ENCODE results near the gene SRPK3.
A peak's percentile ranks its signal among the peaks of the same experiment; 100 is the strongest.
"Not testable (repeated sequence)": the region's sequence is repeated elsewhere in the genome, so short reads cannot be mapped to it uniquely, and the experiment has no call there.

SRPK3 gene

DNA sequence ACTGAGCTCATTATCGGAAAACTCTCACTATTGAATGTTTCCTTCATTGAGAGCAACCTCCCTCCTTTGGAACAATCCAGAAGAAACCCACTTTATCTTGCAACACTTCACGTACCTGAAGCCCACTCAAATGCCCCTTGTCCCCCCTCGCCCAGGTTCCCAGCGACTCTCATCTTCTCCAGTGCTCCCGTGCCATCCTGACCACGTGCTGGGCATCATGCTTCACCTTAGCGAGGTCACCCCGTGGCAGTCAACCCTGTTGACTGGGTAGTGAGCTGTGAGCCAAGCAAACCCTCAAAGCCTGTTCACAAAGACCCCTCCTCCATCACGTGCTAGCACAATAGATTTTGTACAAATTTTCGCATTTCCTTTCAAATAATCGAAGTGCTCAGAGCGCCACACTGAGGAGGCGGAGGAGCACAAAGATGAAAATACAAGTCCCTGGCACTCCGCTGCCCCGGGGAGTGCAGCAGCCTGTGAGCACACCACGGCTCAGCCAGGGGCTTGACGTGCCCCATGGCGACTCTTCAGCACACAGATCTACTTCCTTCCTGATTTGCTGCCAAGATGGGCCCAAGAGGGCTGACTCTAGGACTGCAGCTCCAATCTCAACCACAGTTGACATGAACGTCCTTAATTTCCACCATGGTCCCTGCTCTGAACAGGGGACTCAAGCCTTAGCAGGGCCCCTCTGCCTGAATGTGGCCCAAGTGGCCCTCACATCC lies 33.9 kb downstream of the SRPK3 start:
- DNase-seq, result peak; percentile 55

DNA sequence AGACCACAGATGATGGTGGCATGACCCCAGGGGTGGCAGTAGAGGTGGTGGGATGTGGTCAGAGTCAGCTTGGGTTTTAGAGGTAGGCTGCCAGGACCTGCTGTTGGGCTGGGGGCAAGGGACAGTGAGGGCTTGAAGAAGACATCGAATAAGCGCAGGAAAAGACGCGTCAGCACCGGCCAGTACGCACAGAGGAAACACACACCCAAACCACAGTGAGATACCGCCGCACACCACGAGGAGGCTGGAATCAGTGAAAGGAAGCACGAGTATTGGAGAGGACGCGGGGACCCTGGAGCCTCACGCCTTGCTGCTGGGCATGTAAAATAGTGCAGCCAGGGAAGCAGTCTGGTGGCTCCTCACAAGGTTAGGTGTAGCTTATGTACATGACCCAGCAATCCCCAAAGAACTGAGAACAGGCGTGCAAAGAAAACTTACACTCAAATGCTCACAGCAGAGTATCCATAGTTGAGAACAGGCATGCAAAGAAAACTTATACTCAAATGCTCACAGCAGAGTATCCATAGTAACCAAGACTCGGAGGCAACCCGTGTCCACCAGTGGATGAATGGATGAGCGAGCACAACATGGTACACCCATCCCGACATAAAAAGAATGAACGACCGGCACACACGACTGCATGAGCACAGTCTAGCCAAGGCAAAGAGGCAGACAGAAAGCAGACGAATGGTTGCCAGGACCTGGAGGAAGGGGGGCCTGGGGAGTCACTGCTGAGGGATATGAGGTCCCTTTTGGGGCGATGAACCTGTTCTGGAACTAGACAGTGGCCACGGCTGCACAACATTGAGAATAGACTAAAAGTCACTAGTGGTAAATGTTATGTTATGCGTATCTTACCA lies 36.2 kb downstream of the SRPK3 start:
- peak; percentile 78 for DNase-seq

DNA sequence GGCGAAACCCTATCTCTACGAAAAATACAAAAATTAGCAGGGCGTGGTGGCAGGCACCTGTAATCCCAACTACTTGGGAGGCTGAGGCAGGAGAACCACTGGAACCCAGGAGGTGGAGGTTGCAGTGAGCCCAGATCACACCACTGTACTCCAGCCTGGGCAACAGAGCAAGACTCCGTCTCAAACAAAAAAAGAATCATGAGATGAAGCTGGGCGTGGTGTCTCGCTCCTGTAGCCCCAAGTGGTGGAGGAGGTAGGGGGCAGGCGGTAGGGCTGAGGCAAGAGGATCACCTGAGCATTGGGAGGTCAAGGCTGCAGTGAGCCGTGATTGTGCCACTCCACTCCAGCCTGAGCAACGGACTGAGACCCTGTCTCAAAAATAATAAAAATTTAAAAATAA lies 37.2 kb downstream of the SRPK3 start:
- not testable (repeated sequence) for DNase-seq

DNA sequence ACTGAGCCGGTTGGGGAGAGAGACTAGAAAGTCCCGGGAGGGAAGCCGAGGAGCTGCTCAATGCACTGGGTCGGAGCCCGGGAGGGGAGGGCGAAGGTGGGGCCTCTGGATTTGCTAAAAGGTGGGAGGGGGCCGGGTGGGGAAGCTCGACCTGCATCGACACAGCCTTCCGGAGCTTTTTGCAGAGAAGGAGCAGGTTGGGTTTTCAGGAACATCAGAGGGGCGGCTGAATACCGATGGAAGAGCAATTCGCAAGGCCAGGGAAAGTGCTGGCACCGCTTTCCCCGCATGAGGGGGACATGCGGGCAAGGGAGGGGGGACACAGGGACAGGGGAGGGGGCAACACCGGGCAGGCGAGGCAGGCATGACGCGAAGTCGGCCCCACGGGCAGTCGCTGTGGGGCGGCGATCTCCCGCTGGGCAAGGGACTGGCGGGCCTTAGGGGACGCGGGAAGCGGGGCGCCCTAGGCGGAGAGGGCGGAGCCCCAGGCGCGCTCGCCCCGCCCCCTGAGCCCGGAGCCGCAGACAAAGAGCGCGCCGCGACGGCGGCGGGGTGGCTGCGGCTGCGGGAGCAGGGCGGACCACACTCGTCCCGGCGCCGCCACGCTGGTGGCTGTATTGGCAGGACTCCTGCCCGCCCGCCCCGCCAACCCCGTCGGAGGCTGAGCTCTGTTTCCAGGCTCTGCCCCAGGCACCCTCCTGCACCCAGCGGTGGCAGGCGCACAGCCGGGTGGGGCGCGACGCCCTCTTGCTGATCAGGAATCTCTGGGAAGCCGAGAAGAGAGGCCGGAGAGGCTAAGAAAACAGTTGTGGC lies 37.9 kb downstream of the SRPK3 start:
- DNase-seq, result peak; percentile 56

DNA sequence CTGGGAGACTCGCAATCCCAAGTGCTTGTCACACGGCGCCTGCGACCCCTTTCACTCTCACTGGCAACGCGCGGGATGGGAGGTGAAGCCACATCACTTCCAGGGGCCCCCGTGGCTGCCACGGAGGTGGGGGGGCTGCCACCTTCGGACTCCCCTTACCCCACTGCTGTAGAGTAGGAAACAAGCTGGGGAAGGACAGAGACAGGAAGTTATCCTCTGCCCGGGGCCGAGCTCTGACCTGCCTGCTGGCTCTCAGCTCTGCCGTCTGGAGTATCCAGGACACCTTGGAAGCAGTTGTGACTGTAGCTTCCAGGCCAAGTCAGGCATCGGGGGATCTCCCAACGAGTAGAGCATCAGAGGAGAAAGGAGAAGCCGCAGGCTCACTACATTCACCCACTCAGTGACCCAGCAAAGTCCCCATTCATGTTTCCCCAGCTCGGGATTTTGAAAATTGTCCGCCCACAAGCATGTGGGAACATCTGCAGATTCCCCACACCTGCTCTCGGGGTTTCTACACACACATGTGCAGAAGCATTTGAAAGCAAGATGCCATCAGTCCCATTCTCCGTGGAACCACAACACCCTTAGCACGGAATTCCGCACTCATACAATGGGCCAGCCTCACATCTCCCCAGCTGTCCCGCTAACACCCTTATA lies 38.7 kb downstream of the SRPK3 start:
- DNase-seq, result no peak

DNA sequence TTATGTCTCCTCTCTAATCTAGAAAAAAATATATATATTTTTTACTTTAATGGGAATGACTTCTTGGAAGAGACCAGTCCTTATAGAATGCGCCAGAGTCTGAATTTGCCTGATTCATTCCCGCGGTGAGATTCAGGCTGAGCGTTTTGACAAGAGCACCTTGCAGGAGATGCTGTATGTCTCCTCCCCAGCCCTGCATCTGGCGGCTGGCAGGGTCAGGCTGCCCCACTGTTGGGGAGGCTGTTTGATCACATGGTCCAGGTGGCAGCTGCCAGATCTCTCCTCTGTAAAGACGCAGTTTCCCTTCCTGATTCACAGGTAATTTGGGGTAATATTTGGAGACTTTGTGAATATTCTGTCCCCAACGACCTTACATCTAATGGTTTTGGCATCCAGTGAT lies 39.8 kb downstream of the SRPK3 start:
- DNase-seq, result no peak

DNA sequence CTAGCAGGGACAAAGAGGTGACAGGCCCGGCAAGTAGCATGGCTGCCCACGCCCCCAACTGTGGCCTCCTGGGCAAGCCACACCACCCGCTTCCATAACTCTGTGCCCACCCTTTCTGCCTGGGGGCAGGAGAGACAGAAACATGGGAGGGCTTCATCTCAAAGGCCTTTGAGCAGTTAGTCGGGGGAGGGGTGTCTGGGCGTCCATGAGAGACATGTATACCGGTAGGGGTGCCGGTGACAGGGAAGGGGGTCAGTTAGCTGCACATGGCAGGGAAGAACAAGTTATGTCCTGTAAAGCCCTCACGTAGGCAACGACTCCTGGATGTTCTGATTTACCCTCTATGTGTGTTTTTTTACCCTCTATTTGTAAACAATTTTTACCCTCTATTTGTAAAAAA lies 40.2 kb downstream of the SRPK3 start:
- no peak for DNase-seq

DNA sequence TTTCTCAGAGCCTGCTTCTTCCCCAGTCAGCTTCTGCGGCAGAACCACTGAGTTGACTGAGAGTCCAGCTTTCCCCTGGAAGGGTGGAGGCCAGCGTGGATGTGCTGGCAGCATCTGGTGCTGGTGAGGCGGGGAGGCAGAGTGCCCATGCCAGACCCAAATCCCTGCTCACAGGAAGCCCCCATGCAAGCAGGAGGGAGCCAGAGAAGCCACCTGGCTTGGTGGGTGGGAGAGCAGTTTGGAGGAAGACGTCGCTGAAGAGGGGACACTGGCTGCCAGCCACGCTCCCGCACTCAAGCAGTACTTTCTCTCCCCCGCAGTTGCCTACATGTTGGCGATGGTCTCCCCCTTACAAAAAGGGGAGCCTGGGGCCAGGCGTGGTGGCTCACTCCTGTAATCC lies 43.5 kb downstream of the SRPK3 start:
- no peak for DNase-seq

DNA sequence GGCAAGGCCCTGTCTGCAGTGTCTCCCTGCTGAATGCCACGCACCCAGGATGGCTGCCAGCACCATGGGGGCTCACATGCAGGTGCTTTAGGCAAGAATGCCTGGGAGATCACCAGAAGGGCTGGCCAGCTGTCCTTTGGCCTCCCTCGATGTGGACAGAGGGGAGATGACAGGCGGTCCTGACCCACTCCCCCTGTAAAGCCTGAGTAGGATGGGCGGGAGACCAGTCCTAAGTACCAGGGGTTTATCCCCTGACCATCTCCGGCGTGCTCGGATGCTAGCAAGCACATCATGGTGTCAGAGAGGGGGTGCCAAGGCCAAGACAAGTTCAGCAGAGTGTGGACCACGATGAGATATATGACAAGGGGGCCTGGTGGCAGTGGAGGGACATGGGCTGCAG lies 44.2 kb downstream of the SRPK3 start:
- no peak for DNase-seq

DNA sequence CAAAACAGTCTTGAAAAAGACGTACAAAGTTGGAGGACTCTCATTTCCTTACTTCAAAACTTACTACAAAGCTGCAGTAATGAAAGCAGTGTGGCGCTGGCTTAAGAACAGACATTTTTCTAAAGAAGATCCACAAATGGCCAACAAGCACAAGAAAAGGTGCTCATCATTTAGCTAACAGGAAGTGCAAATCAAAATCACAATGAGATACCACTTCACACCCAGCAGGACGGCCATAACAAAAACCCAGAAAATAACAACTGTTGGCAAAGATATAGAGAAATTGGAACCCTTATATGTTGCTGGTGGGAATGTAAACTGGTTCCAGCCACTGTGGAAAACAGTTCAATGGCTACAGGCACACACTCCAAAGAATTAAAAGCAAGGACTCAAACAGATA lies 46.2 kb downstream of the SRPK3 start:
- no peak for DNase-seq

DNA sequence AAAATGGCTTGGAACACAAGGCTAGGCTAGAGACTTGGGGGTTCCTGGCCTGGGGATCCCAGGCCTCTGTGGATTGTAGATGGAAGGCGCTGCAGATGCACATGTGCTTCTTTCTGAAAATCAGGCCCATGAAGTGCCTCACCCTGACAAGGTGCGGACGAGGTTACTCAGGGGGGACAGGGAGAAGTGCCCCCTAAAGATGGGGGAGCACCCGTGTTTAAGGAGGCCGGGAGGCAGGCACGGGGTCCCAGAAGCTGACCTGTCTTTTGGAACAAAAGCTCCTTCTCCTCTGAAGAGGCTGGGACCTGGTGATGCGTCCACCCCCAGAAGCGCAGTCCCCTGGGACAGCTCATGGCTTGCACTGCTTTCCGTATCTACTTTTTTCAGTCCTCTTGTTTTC lies 47.1 kb downstream of the SRPK3 start:
- DNase-seq, result no peak

DNA sequence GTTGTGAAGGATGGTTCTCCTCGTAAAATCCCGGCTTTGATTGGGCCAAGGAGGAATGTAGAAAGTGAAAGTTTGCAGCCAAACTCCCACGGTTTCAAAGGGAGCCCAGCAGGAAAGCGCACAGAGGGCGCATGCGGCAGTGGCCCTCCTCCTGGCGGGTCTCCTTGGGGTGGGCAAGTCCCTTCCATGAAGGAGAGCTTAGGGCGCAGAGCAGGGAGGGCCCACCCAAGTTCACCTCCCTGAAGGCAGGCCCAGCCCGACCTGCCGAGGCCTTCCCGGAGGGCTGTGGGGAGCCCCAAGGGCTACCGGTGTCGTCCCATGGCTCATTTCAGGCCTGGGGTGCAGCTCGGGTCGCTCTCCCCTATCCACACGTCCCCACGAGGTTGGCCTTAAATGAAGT lies 47.5 kb downstream of the SRPK3 start:
- DNase-seq, result no peak

DNA sequence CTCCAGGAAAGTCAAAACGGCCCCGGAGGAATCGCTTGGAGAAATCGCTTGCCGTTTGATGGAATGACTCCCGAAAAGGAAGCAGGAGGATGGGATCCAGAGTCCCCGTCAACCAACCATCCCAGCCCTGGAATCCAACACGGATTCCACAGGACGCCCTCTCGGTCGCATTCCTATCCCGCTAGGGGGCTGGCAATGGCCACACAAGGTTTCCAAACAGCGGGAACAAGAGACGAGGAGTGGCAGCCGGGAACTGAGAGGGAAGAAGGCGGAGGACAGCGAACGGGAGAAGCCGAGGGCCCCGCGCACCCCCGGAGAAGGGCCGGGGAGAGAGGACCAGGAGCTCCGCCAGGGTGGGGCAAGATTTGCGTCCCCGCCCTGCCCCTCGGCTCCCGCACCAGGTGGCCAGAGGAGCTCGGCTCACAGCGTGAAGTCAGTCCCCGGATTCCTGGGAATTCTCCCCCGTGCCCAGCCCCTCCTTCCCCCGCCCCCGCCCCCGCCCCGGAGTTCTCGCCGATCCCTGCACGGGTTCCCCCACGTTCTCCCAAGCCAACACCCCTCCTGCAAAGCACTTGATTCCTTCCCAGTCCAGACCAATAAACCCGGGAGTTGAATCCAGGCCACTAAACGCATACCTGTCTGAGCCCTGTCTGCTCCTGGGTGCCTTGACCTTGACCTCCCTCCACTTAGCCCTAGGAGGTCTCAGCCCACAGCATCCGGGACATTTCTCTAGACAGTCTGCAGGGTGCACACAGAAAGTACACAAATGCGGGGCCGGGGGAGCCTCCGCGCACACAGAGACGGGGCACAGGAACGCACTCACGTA lies 48.1 kb downstream of the SRPK3 start:
- DNase-seq, result no peak

DNA sequence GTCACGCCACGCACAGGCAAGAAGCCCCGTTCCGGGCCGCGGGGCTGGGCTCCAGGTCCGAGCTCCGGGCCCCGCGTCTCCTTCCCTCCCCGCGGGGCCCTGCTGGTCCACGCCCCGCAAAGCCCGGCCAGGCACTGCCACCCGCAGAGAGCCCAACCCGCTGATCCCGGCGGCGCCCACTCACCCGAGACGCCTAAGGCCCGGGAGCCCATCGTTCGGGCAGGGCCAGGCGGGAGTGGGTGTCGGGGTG lies 48.6 kb downstream of the SRPK3 start:
- DNase-seq, result no peak

DNA sequence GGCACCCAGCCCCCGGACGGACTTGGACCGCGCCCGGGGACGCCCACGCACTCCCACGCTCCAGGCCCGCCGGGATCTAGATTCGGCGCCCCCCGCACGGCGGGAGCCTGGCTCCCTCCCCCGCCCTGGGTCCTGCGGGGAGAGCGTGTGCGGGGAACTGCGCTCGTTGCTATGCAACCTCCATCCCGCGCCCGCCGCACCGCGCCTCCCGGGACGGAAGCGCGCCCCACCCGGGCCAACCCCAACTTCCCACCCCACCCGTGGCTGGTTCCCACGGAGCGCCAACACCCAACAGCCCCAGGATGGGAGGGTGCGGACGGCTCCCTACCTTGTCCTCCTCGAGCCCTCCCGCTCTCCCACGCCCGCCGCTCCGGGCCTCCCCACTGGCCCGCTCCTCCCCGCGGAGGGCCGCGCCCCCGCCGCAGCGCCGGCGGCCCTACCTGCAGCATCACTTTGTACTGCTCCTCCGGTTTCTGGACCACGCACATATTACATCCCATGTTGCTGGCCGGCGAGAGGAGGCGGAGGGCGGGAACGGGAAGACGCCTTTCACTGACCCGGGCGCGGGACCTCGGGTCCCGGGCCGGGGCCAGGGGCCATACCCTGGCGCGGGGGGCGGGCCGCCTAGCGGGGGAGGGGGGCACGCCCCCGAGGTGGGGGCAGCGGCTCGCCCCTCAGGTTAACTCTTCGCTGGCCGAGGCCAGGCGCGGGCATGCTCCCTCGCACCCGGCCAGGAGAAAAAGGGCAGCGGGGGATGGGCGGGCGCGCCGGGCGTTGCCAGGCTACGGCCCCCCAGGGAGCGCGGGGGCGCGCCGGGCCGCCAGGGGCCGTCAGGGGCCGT lies 49.2 kb downstream of the SRPK3 start, which contains the start of gene PDZD4:
Gene PDZD4 (minus strand): TSS at position 746 of the 841 bp plus-strand sequence. CDS start 246 bp downstream, at position 500.
- DNase-seq, result no peak

DNA sequence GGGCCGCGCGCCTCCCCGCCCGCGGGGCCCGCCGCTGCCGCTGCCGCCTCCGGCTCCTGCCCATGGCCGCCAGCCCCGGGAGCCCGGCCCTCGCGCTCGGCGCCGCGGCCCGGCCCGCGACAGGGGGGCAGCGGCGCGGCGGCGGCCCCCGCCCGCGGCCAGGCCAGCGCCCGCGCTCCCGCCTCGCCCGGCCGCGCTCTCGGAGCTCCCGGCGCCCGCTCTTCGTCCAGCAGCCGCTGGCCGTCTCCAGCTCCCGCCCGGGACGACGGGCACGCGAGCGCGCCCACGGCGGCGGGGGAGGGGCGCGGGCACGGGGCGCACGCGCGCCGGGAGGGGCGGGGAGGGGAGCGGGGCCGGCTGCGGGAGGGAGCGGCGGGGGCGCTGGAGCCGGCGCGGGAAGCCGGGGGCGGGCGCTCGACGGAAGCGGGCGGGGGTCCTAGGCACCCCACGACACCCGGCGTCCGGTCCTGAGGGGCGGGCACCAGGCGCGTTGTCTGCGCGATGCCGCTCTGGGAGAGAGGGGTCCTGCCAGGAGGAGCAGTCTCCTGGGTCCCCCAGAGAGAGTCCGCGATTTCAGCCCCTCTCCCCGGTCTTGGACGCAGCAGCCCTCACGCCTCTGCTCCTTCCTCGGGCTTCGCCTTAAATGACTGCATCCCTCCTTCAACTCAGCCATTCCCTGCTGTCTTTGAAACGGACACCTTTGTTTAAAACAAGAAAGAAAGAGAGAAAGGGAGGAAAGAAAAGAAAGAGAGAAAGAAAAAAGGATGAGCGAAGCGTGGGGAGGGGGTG lies 50.0 kb downstream of the SRPK3 start:
- no peak for DNase-seq

DNA sequence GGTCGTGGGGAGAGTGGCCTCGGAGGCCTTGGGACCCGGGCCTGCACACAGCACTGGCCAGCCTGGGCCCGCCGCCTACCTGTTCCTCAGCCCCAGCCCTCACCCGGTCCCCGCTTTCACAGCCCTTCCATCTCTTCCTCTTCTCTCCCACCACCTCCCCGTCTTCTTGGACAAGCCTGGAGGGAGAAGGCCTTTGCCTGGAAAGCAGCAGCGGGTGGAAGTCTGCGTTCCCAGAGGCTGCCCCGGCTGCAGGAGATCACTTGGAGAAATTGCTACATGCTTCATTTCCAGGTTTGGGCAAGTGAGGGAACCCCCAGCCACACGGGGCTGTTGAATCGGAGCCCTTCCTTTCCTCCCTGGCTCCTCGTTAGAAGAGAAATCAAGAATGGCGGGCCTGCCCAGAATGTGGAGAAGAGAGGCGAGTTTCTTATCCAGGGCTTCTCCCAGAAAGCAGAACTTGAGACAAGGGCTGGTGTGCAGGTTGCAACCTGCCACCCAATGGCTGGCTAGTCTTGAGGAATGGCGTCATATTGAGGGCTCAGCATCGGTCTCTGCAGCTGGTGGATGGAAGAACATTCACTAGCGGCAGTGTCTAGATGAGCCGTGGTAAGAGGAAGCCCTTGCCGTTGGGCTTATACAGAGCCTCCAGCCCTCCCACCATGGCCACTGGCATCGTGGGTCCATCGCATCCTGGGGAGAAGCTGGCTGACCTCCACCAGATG lies 50.7 kb downstream of the SRPK3 start:
- DNase-seq, result peak; percentile 21

DNA sequence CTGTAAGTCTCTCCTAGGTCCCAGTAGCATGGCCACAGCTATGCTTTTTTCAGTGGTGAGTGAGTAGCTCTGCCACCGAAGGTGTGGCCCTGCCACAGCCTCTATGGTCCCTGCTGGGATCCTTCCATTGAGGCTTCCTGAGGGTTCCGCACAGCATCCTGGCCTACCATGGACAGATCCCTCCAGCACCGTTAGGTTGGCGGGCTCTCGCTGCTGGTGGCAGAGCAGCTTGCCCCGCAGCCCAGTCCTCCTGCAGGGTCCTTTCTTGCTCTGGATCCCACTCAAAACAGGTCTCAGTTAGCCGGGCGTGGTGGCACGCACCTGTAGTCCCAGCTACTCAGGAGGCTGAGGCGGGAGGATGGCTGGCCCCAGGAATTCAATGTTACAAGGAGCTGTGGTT lies 51.9 kb downstream of the SRPK3 start:
- no peak for DNase-seq
